NCI-H2196 (cell line): ENCODE results near the gene VWA8.
"Not testable (repeated sequence)": the region's sequence is repeated elsewhere in the genome, so short reads cannot be mapped to it uniquely, and the experiment has no call there.

Experiments
- DNase-seq: peaks from one replicate; lab custom pipeline; 2025; ENCODE audit not compliant: unreplicated experiment; lab: John Stamatoyannopoulos, UW

The VWA8 gene

DNA sequence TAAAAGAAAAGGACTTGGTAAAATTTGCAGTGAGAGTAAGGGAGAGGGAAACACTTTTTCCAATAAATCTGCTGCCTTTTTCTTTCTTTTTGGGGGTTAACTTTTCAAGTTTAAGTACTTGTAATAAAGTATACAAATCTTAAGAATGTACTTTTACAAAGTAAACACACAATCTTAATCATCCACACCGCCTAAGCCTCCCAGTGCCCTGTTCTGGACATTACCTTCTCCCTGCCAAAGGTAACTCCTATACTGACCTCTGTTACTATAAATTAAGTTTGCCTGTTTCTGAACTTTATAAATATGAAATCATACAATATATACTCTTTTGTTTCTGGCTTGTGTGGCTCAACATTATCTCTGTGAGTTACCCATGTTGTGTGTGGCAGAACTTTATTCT lies 365.6 kb downstream of the VWA8 start:
- no peak for DNase-seq

DNA sequence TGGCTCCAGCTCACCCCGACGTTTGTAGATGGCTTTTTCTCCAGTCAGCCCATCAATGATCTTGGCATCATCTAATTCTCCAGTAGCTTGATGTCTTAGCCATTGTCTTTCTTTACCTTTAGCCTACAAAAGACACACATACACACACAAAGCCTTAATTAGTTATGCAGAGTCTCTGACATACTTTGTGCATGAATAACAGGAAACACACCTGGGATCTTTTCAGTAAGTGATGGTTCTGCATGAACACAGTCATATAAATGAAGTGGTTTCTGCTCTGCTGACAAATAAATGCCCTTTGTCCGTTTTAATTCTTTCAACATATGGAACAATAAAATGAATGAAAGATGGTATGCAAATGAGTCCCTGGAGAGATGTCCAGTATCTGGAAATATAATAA lies 370.3 kb downstream of the VWA8 start:
- no peak for DNase-seq

GRCh38 chr13:41590122-41590521 lies 370.8 kb downstream of the VWA8 start:
- no peak for DNase-seq

GRCh38 chr13:41589434-41589833 lies 371.5 kb downstream of the VWA8 start:
- no peak for DNase-seq

GRCh38 chr13:41588899-41589298 lies 372.0 kb downstream of the VWA8 start:
- no peak for DNase-seq

DNA sequence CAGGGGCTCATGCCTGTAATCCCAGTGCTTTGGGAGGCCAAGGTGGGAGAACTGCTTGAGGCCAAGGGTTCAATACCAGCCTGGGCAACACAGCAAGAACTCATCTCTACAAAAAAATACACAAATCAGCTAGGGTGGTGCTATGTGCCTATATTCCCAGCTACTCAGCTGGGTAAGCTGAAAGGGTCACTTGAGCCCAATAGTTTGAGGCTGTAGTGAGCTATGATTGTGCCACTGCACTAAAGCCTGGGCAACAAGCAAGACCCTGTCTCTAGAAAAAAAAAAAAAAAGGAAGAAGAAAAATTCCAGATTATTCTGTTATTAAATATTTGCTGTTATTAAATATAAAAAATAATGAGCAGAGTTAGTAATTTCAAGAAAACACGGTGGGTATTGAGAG lies 372.5 kb downstream of the VWA8 start:
- DNase-seq, result no peak

- DNase-seq, result no peak
Observed at GRCh38 chr13:41587490-41587889, 373.4 kb downstream of the VWA8 start.

DNA sequence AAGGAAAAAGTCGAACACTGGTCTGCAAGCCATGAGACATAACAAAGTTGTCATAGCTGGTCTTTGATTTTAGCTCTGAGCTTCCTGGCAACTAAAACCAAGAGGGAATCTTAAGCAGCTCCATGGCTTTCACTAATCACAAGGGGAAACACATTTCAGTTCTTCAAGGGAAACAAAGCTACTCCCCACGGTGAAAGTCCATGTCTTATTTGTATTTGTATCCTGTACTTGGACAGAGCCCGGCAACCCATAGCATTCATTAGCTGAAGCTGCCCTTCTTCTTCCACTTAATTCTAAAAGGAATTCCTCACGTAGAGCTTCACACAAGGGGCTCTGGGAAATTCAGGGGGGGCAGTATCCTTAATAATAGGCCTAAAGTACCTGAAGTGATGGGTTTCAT lies 374.7 kb downstream of the VWA8 start:
- no peak for DNase-seq

DNA sequence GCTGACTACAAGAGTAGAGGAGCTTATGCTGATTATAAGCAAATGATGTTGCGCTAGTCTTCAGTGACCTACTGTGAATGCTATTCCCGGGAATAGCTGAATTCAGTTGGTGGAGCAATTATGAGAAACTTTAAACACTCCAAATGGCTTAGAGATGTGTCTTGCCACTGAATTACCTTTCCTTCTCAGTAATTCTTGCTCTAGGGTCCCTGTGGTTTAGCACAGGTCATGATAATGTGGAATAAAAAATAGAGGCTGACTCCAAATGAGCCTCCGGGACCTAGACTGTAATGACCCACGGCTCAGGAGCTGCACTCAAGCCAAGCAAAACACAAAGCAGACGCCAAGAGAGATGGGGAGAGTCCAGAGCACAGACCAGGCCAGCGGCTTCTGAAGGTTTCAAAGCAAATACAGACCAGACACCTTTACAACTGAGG lies 378.9 kb downstream of the VWA8 start:
- DNase-seq, result no peak

- DNase-seq, result no peak
Observed at GRCh38 chr13:41580345-41580744, 380.6 kb downstream of the VWA8 start.

DNA sequence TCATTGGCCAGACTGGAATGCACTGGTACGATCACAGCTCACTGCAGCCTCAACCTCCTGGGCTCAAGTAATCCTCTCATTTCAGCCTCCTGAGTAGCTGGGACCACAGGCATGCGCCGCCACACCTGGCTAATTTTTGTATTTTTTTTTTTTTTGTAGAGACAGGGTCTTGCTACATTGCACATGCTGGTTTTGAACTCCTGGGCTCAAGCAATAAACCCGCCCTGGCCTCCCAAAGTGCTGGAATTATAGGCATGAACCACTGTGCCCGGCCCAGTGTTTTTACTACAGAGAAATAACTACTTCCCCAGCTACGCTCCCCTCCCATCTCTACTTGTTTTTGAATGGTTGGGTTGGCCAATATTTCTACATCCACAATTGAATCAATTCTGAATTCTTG lies 381.0 kb downstream of the VWA8 start:
- DNase-seq, result no peak

GRCh38 chr13:41579168-41579567 lies 381.7 kb downstream of the VWA8 start:
- no peak for DNase-seq

DNA sequence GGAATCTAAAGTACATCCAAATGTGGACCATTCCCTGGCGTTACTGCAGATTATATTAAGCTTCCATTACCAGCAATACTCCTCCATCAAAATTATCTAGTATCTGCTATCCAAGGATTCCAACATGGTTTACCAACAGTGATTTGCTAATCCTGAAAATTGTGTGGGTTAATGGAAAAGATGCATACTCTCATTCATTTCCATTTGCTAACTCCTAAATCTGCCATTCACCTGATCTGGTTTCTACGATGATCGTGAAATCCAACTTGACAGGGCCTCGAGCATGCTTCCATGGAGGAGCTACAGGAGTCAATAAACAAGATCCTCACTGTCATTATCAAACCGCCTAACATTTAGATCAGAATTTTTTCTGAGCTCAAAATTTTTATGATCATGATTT lies 382.5 kb downstream of the VWA8 start:
- DNase-seq, result no peak

DNA sequence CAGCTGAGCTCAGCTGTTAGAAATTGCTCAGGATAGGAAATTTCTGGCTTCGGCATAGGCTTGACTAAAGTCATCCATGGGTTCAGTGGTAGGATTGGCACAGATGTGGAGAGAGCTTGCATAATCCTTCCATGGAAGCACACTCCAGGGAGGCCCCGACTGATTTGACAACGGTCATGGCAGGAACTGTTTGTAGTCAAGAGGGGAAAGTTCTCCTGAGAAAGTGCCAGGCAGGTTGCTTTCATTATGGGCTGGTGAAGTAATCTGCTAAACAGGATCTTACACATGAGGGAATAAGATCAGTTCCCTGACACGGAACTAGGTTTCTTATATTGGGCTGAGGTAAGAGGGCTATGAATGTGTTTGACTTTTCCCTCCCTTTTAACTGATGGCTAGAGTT lies 383.5 kb downstream of the VWA8 start:
- no peak for DNase-seq

DNA sequence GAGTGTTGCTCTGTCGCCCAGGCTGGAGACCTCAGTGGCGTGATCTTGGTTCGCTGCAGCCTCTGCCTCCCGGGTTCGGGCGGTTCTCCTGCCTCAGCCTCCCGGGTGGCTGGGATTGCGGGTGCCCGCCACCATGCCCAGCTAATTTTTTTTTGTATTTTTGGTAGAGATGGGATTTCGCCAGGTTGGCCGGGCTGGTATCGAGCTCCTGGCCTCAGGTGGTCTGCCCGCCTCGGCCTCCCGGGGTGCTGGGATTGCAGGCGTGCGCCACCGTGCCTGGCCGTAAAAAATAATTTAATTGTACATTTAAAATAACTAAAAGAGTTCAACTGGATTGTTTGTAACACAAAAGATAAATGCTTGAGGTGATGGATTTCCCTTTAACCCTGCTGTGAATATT lies 387.3 kb downstream of the VWA8 start:
- not testable (repeated sequence) for DNase-seq

DNA sequence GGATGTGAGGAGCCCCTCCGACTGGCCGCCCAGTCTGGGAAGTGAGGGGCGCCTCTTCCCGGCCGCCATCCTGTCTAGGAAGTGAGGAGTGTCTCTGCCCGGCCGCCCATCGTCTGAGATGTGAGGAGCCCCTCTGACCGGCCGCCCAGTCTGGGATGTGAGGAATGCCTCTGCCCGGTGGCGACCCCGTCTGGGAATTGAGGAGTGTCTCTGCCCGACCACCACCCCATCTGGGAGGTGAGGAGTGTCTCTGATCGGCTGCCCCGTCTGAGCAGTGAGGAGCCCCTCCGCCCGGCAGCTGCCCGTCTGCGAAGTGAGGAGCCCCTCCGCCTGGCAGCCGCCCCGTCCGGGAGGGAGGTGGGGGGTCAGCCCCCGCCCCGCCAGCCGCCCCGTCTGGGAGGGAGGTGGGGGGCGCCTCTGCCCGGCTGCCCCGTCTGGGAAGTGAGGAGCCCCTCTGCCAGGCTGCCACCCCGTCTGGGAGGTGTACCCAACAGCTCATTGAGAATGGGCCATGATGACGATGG lies 389.0 kb downstream of the VWA8 start:
- not testable (repeated sequence) for DNase-seq

DNA sequence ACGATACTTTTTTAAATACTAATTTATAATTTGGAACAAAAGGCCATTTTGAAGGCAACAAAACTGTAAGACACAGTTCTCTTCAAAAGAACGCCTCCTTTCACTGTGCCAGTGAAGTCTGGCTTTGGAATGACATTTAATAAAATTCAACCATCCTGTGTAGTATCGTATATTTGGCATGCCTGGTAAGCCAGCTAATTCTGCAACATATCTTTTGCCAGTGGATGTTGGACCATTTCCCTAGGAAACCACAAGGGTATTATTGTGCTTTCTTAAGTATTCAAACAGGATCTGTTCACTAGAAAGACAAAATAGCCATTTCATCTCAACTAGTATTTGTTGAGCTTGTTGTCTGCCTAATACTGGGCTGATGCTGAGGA lies 391.9 kb downstream of the VWA8 start:
- no peak for DNase-seq

DNA sequence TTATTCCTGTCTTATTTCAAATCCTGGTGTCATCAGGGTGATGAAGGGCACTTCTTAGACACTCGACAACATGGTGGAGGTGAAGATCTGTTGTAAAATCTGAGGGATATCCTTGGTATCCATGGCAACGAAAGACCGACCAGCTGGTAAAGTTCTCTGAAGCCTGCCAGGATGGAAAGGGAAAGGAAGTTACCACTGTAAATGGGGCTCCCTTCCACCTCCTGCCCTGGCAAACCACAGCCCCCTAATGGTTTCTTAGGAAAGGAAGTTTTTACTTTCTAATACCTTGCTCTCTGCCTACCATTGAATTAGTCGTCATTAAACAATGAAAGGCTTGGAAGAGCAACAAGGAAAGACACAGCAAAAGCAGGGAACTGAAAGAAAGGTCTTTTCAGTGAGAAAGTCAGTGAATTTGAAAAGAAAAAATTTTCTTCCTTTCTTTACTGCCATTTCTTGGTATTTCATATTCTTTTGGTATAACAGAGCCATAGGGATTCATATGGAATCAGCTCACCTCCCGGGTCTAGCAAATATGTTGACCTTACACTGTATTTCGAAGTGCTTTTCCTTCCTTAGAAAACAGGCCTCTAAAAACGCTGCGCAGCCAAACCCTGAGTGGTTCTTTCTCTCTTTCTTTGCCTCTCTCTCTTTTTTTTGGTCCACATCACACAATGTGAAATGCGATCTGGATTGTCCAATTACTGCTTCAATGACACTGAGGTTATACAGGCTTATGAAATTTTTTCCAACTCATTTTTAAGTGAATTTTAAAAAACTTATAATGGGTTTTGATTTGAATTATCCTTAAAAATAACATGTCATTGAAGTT lies 392.6 kb downstream of the VWA8 start:
- DNase-seq, result no peak

- DNase-seq, result no peak
Observed at GRCh38 chr13:41567363-41567762, 393.5 kb downstream of the VWA8 start.

DNA sequence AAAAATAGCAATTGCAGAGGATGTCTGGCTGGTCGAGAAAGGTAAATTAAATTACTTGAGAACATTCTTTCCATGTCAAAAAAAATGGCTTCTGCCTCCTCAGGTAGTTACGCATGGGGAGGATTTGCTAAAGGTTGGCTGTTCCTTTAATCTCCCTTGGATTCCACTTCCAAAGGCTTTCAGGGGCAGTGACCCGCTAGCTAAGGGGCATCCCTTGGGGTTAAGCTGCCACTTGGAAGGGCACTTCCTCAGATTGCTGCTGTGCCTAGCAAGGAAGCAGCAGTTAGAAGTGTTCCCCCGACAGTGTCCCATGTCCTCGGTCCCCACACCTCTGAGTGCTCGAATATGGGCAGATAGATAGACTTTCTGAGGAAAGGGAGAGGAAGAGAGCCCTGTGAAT lies 395.1 kb downstream of the VWA8 start:
- no peak for DNase-seq

DNA sequence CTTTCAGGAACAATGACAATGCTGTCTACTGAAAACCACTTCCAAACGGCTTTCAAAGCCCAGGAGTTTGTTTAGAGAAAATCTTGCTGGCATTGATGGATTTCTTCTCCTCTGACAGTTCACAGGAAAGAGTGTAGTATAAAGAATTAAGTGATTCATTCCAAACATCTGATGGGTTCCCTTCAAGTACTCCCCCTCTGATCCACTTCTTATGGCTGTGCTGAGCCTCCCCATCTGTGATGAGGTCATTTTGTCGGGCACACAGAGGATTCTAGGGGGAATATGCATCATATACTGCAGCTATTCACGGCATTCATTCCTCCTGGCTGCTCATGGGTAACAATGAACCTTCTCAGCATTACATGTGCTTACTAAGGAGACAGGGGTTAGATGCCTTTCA lies 395.7 kb downstream of the VWA8 start:
- DNase-seq, result no peak

DNA sequence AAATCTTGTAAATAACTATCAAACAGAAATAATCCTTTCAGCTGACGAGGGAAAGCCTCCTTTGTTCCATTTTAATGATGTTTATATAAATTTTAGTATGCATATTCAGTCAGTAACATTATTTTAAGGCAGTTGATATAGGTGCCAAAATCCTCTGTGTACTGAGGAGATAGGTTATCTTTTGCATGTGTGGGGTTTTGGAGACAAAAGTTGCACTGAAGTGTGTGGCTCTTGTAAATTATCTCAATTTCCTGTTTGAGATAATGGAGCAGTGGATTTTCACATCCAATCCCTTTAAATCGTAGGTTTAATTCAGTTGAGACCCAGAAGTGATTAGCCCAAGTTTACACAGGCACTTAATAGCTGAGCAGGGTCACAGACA lies 396.9 kb downstream of the VWA8 start:
- DNase-seq, result no peak
